Stimulated activated CD8-positive, alpha-beta memory T cell treated with anti-CD3 and anti-CD28 coated beads, Interleukin-4, amount 100 ng/mL, for 1 hour (primary cell): ENCODE measurements around the gene MIGA1.

Experiments
- DNase-seq, 2 donors: peaks; one replicate each; pipeline ENCODE4 v3.0.0-alpha.2; 2020; ENCODE audit warnings: low read depth in 2 of 2, low spot score in 1 of 2

Gene MIGA1

GRCh38 chr1:77846966-77847365, 67.5 kb downstream of the MIGA1 start:
- no peak for DNase-seq

- DNase-seq: no peak
Measured at GRCh38 chr1:77847621-77848080, 68.2 kb downstream of the MIGA1 start.

- DNase-seq: no peak
Measured at GRCh38 chr1:77850082-77850481, 70.6 kb downstream of the MIGA1 start.

GRCh38 chr1:77857552-77857951, 78.1 kb downstream of the MIGA1 start:
- no peak for DNase-seq

- DNase-seq: no peak
Measured at GRCh38 chr1:77858725-77859124, 79.3 kb downstream of the MIGA1 start.

GRCh38 chr1:77859248-77859647, 79.8 kb downstream of the MIGA1 start:
- no peak for DNase-seq

- DNase-seq: no peak
Measured at GRCh38 chr1:77866296-77866695, 86.8 kb downstream of the MIGA1 start.

- DNase-seq: no peak
Measured at GRCh38 chr1:77872645-77873044, 93.2 kb downstream of the MIGA1 start.

GRCh38 chr1:77873461-77873860, 94.0 kb downstream of the MIGA1 start:
- DNase-seq: no peak

GRCh38 chr1:77874804-77875445, 95.5 kb downstream of the MIGA1 start:
- no peak for DNase-seq

- DNase-seq: no peak
Measured at GRCh38 chr1:77876884-77877283, 97.4 kb downstream of the MIGA1 start.

- no peak for DNase-seq
Measured at GRCh38 chr1:77881061-77881460, 101.6 kb downstream of the MIGA1 start.

GRCh38 chr1:77882411-77882810, 103.0 kb downstream of the MIGA1 start:
- DNase-seq: no peak

- DNase-seq: no peak
Measured at GRCh38 chr1:77888081-77888780, 108.8 kb downstream of the MIGA1 start, which contains the start of gene NEXN. Gene NEXN (plus strand): TSS chr1:77888624. CDS start chr1:77916107, 27,483 bp downstream.

- no peak for DNase-seq
Measured at GRCh38 chr1:77888781-77889642, 109.6 kb downstream of the MIGA1 start.

- DNase-seq: no peak
Measured at GRCh38 chr1:77889671-77890070, 110.2 kb downstream of the MIGA1 start.

- no peak for DNase-seq
Measured at GRCh38 chr1:77891200-77891599, 111.8 kb downstream of the MIGA1 start.

- no peak for DNase-seq
Measured at GRCh38 chr1:77899647-77900320, 120.3 kb downstream of the MIGA1 start.

- DNase-seq: no peak
Measured at GRCh38 chr1:77900687-77901293, 121.3 kb downstream of the MIGA1 start.

- DNase-seq: no peak
Measured at GRCh38 chr1:77905603-77906002, 126.2 kb downstream of the MIGA1 start.
